Measurements from ENCODE around the gene PCIF1. TPM values are rescaled to one million over a fixed set of nuclear protein-coding genes. Genes with fewer than 3 reads are reported as not detected.
"Not testable (repeated sequence)": the region's sequence is repeated elsewhere in the genome, so short reads cannot be mapped to it uniquely, and the experiment has no call there.

The PCIF1 gene
- total RNA-seq, 1 donor from 2014 or later = 18.0 TPM

- peak; percentile 69 for DNase-seq
These were observed 9.9 kb upstream of the PCIF1 start for GRCh38 chr20:45924391-45925261.

GRCh38 chr20:45925821-45926506 lies 8.5 kb upstream of the PCIF1 start:
- DNase-seq = no peak

- DNase-seq = no peak
These were observed 7.8 kb upstream of the PCIF1 start for GRCh38 chr20:45926731-45927070.

- no peak for DNase-seq
These were observed 7.2 kb upstream of the PCIF1 start for GRCh38 chr20:45927071-45927878.

- DNase-seq = not testable (repeated sequence)
These were observed 2.8 kb upstream of the PCIF1 start for GRCh38 chr20:45931680-45932079.

- peak; percentile 77 for DNase-seq
These were observed 1.0 kb upstream of the PCIF1 start for GRCh38 chr20:45933266-45934045.

- peak; percentile 86 for DNase-seq
These were observed 367 bp upstream of the PCIF1 start for GRCh38 chr20:45934046-45934585.

- no peak for DNase-seq
These were observed 1.0 kb downstream of the PCIF1 start for GRCh38 chr20:45935416-45936046.

GRCh38 chr20:45937765-45938164 lies 3.3 kb downstream of the PCIF1 start:
- DNase-seq = no peak

GRCh38 chr20:45938727-45939438 lies 4.4 kb downstream of the PCIF1 start:
- DNase-seq = no peak

GRCh38 chr20:45940053-45940452 lies 5.6 kb downstream of the PCIF1 start:
- no peak for DNase-seq

GRCh38 chr20:45940469-45940868 lies 6.0 kb downstream of the PCIF1 start:
- no peak for DNase-seq

GRCh38 chr20:45943613-45944012 lies 9.1 kb downstream of the PCIF1 start:
- DNase-seq = no peak

GRCh38 chr20:45944151-45944964 lies 9.9 kb downstream of the PCIF1 start:
- no peak for DNase-seq

GRCh38 chr20:45944965-45945677 lies 10.6 kb downstream of the PCIF1 start:
- no peak for DNase-seq

- no peak for DNase-seq
These were observed 11.2 kb downstream of the PCIF1 start for GRCh38 chr20:45945678-45946148.

- no peak for DNase-seq
These were observed 11.9 kb downstream of the PCIF1 start for GRCh38 chr20:45946149-45946970.
